HG03159 (cell line): ENCODE results near the gene KRT31.
"Not testable (repeated sequence)": the region's sequence is repeated elsewhere in the genome, so short reads cannot be mapped to it uniquely, and the experiment has no call there.

ENCODE experiments used
- ATAC-seq: cut with Tn5 transposase; IDR thresholded peaks from one replicate; pipeline ENCODE4 v1.9.1; 2021; ENCODE audit warnings: mild to moderate bottlenecking, moderate library complexity; ENCODE audit not compliant: unreplicated experiment

Gene KRT31

GRCh38 chr17:41396996-41397660 is at the start of gene KRT31:
Gene KRT31 (minus strand): TSS chr17:41397608. CDS start chr17:41397539, 69 bp downstream.
- no peak for ATAC-seq

DNA sequence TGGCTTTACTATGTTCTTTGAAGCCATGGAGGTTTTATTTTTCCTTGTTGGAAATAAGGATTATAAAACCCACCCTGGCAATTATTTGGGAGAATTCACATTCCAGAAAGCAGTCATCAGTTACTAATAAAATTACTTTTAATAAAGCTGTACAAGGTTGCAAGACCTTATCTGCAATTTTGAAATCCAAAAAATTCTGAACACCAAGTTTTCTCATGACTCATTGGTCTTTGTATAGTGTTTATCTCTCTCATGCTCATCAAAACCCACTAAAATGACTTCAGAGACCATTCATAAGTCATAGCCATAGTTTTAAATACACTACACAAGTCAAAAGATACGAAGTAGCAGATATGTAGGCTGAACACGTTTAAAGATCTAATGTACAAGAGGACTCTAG is 49.4 kb upstream of the KRT31 start:
- ATAC-seq: no peak

DNA sequence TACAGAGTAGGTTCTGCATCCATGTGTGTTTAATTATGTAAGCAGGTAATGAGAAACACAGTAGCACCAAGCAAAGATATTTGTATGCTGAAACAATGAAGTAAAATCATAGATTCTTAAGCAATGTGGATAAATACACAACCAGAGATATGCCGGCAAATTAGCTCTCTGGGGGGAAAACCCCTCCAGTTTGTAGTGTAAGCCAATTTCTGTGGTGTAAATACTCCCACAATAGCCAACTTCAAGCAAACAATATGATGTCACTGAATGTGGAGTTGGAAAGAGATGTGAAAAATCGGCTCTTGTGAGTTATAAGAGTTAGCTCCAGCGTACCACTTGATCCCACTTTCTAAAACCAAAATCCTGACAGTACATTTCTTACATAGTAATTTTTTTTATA is 47.2 kb upstream of the KRT31 start:
- ATAC-seq: no peak

DNA sequence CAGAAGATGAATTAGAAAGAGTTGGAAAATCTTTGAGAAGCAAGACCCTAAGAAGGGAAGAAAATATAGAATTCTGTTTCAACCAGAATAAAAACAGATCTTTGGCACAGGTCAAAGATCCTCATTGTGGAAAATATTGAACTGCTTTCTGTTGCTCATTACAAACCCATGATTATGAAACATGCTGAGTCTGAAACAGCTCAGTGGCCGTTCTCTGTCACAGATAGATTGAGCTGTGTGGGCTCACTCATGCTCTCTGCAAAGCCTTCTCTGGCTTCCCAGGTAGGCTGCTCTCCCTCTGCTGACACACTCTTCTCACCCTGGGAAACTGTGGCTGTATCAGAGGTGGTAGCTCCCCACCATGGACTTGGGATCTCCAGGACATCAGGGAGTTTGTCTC is 46.8 kb upstream of the KRT31 start:
- no peak for ATAC-seq

GRCh38 chr17:41442739-41443138 is 45.3 kb upstream of the KRT31 start:
- ATAC-seq: no peak

DNA sequence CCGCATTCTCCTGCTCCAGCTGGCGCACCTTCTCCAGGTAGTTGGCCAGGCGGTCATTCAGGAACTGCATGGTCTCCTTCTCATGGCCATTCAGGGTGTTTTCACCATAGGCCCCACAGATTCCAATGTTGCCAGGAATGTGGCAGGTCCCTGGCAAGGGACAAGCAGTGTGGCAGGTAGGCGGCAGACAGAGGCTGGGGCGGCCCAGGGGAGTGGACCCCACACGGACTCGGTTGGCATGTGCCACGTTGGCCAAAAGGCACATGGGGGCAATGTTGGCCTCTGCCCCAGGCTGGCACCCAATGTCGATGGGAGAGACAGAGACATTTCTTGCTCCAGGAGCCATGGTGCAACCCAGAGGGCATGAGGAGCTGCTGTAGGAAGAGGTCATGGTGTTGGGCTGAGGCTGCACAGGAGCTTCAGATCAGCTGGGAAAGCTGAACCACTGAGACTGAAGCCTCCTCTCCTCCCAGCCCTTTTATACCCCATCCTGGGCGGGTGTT is 43.2 kb upstream of the KRT31 start, which contains the start of gene KRT38:
Gene KRT38, minus strand, starts transcription at position 453 of the 503 bp plus-strand sequence. Its CDS starts 62 bp downstream, at position 391.
- ATAC-seq: no peak

DNA sequence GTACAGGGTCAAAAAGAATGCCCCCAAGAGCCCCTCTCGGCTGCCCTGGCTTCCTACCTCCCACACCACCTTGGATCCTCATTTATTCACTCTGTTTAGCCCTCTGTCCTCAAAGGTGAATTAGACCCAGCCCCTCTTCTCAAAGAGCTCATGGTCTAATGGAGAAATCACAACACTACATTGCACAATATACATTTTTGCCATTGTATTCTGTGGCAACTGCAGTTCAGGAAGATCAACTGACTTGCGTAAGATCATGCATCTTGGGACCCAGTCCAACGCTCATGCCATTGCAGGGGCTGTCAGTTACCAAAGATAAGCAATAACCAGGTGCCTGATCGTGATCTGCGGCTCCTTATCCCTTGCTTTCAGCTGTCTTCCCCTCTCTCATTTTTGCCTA is 42.0 kb upstream of the KRT31 start:
- ATAC-seq: no peak

DNA sequence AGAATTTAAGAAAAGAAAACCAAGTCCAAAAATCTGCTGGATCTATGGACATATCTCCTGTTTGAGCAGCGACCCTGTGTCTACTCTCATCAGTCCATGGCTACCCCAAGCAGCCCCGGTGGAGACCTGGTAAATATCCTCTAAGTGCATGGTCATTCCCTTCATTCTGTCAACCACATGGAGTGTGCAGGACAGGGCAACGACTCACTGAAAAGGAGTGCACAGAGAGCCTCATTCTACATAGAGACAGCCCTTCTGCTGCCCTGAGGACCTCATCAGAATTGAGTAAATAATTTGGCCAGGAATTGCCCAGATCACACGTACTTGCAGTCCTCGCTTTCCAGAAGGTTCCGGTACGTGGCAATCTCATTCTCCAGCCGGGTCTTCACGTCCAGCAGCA is 40.4 kb upstream of the KRT31 start:
- ATAC-seq: no peak

GRCh38 chr17:41437254-41437653 is 39.8 kb upstream of the KRT31 start:
- no peak for ATAC-seq

GRCh38 chr17:41434415-41434814 is 37.0 kb upstream of the KRT31 start:
- ATAC-seq: no peak

DNA sequence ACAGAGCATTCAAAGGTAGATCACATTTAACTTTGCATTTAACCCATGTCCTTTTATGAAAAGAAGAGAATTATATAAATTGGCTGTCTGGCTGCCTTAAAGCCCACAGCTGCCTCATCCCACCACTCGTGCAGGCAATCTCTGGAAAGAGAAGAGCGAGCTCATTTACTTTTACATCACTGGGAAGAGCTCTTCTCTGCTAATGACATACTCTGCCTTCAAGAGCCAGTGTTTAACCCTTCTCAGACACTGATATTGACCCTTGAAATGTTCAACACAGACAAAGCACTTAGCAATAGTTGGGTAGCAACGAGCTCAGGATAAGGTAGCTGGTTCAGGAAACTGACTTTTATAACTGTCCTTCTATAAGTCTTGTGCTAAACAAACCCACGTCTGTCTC is 36.6 kb upstream of the KRT31 start:
- no peak for ATAC-seq

GRCh38 chr17:41433586-41433985 is 36.2 kb upstream of the KRT31 start:
- ATAC-seq: no peak

DNA sequence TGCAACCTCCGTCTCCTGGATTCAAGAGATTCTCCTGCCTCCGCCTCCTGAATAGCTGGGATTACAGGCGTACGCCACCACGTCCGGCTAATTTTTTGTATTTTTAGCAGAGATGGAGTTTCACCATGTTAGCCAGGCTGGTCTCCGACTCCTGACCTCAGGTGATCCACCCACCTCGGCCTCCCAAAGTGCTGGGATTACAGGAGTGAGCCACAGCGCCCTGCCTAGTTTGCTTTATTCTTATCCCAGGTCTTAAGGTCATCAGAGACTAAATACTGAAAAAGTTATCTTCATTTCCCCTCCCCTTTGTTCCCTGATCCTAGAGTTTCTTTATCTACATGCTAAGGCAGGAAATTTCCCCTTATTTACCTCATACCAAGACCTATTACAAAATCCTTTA is 33.0 kb upstream of the KRT31 start:
- not testable (repeated sequence) for ATAC-seq

- no peak for ATAC-seq
Observed at GRCh38 chr17:41429667-41430066, 32.3 kb upstream of the KRT31 start.

DNA sequence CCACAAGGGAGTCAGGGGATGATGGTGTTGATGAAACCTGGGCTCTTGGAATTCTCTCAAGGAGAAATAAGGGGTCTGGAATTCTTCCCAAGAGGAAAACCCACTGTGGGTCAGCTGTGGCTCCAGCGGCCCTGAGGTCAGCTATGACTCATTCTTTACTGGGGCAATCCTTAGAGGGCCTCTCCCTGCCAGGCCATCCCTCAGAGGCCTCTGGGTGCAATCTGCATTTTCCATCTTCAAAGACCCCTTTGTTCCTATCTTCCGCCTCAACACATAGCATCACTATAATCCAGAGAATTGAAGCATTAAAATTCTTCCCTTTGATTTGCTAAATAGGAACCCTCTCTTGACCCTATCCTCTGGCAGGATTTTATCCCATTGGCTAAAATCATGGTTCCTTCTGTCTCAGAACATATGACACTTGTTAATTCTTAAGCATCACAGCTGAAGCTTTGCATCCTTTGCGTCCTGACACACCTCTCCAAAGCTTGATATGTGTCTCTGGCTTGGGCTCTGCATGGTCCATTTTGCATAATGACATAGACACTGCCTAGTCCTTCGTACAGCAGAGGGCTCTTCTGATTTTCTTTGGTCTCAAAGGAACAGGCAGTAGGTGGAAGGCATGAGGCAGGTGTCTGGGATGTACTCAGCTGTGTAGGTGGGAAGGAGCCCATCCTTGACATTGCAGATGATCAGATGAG is 31.3 kb upstream of the KRT31 start:
- ATAC-seq: no peak

DNA sequence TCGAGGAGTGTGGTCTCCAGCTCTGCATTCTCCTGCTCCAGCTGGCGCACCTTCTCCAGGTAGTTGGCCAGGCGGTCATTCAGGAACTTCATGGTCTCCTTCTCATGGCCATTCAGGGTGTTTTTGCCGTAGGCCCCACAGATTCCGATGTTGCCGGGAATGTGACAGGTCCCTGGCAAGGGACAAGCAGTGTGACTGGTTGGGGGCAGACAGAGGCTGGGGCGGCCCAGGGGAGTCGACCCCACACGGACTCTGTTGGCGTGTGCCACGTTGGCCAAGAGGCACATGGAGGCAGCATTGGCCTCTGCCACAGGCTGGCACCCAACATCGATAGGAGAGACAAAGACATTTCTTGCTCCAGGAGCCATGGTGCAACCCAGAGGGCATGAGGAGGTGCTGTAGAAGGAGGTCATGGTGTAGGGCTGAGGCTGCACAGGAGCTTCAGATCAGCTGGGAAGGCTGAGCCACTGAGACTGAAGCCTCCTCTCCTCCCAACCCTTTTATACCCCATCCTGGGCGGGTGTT is 26.8 kb upstream of the KRT31 start, which contains the start of gene KRT37:
Gene KRT37, minus strand, starts transcription at position 475 of the 525 bp plus-strand sequence. Its CDS starts 62 bp downstream, at position 413.
- ATAC-seq: no peak

DNA sequence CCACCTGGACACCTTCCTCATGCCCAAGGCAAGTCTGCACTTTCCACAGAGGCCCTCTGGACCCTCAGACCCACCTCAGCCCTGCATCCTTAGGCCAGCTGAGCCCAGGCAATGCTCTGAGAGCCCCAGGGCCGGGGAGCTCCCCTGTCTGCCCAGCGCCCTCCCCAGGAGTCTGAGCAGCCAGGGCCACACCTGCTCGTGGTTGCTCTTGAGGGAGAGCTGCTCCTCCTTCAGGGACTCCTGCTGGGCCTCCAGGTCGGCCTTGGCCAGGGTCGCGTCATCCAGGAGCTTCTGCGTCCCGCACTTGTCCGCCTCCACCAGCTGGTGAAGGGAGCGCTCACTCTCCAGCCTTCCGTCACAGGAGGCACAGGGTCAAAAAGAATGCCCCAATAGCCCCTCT is 25.2 kb upstream of the KRT31 start:
- not testable (repeated sequence) for ATAC-seq

- no peak for ATAC-seq
Observed at GRCh38 chr17:41421617-41422016, 24.2 kb upstream of the KRT31 start.

GRCh38 chr17:41421116-41421515 is 23.7 kb upstream of the KRT31 start:
- ATAC-seq: no peak

- no peak for ATAC-seq
Observed at GRCh38 chr17:41420134-41420533, 22.7 kb upstream of the KRT31 start.

GRCh38 chr17:41419716-41420115 is 22.3 kb upstream of the KRT31 start:
- no peak for ATAC-seq
